HG03039 (cell line): ENCODE results near the gene VKORC1L1.
"Not testable (repeated sequence)": the region's sequence is repeated elsewhere in the genome, so short reads cannot be mapped to it uniquely, and the experiment has no call there.

Experiments used
- ATAC-seq: cut with Tn5 transposase; IDR thresholded peaks from one replicate; pipeline ENCODE4 v1.9.1; 2021; ENCODE audit warnings: mild to moderate bottlenecking, moderate library complexity; ENCODE audit not compliant: unreplicated experiment

Gene VKORC1L1

DNA sequence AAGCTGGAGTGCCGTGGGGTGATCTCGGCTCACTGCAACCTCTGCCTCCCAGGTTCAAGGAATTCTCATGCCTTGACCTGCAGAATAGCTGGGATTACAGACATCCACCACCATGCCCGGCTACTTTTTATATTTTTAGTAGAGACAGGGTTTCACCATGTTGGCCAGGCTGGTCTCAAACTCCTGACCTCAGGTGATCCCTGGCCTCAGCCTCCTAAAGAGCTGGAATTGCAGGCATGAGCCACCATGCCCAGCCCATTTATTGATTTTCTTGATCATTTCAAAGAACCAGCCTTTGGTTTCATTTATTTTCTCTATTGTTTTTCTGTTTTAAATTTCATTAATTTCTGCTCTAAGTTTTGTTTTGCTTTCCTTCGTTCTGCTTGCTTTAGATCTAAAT lies 58.8 kb downstream of the VKORC1L1 start:
- no peak for ATAC-seq

DNA sequence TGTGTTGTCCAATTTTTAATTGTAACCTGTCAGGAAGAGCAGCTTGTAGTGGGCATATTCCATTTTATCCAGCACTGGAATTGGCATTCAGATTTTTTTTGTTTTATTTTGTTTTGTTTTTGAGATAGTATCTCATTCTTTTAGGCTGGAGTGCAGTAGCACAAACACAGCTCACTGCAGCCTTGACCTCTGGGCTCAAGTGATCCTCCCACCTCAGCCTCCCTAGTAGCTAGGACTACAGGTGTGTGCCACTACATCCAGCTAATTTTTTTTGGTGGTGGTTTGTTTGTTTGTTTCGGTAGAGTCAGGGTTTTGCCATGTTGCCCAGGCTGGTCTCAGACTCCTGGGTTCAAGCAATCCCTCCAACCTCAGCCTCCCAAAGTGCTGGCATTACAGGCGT lies 64.4 kb downstream of the VKORC1L1 start:
- ATAC-seq = no peak

DNA sequence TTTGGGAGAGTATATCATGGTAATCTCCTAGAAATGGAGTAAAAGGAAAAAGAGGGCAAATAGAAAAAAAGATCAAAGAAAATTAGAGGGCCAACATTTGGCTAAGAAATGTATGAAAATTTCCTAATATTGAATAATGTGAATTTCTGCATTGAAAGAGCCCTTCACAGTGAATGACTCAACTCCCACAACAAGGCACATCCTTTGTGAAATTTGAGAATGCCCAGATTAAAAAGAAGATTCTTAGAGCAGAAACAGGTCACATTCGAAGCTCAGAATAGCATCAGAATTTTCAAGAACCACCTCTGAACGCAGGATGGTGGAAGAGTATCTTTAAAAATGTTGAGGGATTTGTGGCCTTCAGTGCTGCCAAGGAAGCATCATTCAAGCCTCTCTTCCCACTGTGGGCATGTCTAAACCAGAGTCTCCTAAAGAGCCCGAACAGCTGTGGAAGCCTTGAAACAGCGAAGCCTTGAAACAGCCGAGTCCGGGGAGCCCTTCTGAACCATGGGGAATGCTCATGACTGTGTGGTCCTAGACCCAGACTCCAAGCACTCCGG lies 65.5 kb downstream of the VKORC1L1 start:
- ATAC-seq = no peak

DNA sequence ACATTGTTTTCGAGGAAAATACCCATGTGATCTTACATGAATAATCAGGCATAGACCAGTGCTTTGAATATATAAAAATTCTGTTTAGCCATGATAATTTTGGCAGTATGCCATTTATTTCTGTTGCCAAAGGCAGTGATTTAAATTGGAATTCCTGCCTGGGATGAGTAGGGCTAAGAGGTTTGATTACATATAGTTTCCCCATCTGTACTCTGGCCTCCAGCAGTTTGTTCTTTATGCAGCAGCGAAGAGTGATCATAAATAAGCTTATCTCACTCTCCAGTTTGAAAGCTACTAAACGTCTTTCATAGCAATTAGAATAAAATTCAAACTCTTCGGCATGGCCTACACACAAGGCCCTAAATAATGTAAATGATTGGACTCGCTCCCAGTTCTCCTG lies 72.9 kb downstream of the VKORC1L1 start:
- ATAC-seq = not testable (repeated sequence)

DNA sequence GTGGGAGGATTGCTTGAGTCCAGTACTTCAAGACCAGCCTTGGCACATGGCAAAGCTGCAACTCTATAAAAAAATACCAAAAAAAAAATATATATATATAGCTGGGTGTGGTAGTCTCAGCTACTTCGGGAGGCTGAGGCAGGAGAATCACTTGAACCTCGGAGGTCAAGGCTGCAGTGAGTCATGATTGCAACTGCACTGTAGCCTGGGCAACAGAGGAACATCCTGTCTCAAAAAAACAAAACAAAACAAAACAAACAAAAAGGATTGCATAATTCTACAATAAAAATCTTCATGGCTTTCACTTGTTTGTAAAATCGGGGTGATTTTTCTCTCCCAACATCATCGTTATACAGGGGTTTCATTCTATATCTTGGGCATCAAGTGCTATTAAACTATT lies 74.0 kb downstream of the VKORC1L1 start:
- no peak for ATAC-seq

DNA sequence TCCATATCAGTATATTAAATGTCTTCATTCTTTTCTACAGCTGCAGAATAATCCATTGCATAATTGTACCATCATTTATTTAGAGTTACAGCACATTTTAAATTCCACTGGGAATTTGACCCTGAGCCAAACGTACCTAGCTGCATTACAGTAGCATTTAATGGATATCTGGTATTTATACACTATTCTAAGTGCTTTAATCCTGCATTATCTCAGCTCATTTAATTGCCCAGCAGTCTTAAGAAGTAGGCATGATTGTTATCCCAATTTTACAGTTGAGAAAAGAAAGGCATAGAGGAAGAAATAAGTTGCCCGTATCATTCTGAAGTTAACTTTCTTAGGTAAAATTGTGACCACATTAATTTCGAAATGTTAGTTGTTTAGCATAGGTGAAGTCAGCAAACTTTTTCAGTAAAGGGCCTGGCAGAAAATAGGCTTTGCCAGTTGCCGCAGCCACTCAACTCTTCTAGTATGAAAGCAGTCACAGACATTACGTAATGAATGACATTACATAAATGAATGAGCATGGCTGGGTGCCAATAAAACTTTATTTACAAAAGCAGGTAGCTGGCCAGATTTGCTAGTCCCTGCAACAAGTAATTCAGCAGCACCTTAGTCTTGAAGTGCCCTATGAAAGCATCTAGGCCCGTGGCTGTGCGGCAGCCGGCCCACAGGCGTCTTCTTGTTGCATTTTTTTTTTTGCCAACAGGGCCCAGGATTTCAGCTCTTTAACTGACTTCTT lies 79.1 kb downstream of the VKORC1L1 start:
- no peak for ATAC-seq

DNA sequence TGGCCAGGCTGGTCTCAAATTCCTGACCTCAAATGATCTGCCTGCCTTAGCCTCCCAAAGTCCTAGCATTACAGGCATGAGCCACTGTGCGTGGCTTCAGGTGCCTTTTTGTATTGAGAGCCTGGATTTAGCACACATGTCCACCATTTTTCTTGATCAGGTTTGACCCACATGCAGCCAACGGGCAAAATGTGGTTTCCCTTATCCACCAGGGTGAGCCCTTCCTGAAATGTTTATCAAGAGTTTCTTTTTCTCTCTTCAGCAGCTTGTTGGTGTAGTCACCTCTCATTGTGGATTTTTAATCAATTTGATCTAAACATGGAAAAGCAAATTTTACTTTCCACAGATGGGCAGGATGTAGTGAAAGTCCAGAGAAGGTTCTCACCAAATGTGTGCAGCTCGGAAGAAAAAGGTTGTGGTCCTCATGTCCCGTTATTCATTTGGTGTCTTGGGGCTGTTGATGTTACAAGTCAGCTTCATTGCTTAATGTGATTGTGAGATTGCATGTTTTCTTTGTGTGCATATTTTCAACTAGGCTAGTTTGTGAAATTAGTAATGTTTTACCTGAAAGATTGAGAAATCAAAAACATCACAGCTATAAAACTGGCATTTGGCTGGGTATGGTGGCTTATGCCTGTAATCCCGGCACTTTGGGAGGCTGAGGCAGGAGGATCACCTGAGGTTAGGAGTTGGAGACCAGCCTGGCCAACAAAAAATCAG lies 80.3 kb downstream of the VKORC1L1 start:
- ATAC-seq = no peak

DNA sequence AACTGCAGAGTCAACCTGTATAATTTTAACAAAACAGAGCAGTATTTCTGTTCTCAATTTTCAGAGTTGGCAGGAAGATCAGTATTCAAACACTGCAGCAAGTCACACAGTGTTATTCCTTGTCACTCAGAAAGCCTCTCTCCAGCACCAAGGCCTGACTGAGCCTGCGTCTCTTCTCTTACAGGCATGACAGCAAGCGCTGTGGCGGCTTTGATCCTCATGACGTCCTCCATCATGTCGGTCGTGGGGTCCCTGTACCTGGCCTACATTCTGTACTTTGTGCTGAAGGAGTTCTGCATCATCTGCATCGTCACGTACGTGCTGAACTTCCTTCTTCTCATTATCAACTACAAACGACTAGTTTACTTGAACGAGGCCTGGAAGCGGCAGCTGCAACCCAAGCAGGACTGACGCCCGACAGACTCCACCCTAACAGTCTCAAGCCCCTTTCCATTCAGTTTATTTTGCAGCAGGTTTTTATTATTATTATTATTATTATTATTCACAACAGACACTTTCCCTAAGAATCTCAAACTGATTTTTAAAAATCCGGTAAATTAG lies 81.1 kb downstream of the VKORC1L1 start:
- ATAC-seq = no peak

DNA sequence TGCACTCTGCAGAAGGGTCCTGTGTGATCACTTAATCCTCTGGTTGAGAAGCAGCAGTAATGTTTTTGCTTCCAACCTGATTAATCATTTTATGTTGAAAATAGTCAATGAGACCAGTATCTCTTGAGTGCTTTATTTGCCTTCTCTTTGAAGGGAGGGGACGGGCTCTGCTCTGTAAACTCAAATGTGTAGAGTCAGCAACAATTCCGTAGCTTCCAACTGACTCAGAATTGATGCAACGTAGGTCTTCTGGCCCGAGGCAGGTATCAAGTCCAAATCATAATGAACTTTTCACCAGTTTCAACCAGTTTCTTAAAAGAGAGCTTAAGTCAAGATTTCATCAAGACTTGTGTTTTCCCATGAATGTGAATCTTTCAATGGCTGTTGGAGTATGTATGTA lies 82.8 kb downstream of the VKORC1L1 start:
- no peak for ATAC-seq

DNA sequence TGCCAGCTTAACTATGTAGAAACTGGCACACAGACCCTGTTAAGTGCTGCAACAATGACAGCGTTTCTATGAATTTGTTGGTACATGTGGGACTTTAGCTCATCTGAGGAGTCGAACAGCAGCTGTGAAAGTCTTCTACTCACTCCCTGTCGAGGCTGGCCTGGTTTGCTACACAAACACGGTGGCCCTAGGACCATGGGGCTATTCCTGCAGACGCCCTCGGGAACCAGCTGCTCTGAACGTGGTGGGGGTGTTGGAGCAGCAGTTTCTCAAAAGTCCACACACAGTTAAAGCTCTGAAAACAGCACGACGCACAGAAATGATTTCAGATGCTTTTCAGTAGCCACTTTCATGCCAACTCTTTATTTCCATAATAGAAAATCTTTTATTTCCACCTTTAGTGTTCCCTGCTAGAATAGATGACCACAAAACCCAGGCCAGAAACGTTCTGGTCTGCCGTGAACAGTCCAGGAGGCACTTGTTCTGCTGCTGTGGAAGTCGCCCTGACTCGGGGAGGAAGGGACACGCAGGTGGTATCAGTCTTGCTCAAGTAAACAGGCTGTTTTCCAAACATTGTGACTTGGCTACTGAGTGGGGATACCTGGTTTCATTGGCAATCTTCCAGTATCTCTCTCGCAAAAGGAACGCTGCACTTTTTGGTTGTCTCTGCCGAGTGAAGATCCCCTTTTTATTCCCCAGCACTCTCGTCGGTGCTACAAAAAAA lies 87.6 kb downstream of the VKORC1L1 start:
- no peak for ATAC-seq

DNA sequence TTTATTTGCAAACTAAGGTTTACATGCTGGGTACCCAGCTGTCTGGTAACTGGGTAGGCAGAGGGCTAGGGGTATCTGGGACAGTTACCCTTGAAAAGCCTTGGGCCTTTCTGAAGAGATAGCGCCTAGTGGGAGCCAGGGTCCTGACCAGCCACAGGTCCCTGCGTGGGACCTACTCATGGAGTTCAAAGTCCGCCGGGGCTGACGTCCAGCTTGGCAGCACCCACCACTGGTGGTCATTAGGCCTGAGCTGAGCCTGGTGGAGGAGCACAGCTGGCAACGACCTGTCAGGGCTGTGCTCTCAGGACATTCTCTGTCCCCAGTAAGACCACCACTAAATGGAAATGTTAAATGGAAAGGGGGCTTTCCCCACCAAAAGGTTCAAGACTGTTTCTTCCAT lies 89.2 kb downstream of the VKORC1L1 start:
- no peak for ATAC-seq

DNA sequence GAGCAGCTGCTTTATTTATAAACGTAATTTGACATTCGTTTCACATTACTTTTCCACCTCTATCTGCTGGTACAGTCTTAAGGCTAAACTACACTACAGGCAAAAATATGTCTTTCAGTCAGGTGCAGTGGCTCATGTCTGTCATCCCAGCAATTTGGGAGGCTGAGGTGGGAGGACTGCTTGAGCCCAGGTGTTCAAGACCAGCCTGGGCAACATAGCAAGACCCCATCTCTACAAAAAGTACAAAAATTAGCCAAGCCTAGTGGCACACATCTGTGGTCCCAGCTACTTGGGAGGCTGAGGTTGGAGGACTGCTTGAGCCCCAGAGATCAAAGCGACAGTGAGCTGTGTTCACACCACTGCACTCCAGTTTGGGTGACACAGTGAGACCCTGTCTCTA lies 91.8 kb downstream of the VKORC1L1 start:
- not testable (repeated sequence) for ATAC-seq

DNA sequence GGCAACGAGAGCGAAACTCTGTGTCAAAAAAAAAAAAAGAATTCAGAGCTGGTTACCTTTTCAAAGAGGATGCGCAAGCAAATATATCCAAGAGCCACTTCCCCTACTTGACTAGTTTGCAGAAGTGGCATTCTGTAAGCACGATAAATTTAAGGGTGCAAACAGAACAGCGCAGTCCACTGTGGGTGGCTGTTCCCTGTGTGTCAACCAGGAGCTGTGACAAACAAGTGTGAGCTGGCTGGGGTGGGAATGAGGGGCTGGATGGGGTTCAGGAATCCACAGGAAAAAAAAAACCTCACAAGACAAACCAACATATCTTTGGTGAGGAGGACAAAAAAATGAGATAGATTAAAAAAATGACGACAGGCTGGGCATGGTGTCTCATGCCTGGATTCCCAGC lies 93.3 kb downstream of the VKORC1L1 start:
- no peak for ATAC-seq

DNA sequence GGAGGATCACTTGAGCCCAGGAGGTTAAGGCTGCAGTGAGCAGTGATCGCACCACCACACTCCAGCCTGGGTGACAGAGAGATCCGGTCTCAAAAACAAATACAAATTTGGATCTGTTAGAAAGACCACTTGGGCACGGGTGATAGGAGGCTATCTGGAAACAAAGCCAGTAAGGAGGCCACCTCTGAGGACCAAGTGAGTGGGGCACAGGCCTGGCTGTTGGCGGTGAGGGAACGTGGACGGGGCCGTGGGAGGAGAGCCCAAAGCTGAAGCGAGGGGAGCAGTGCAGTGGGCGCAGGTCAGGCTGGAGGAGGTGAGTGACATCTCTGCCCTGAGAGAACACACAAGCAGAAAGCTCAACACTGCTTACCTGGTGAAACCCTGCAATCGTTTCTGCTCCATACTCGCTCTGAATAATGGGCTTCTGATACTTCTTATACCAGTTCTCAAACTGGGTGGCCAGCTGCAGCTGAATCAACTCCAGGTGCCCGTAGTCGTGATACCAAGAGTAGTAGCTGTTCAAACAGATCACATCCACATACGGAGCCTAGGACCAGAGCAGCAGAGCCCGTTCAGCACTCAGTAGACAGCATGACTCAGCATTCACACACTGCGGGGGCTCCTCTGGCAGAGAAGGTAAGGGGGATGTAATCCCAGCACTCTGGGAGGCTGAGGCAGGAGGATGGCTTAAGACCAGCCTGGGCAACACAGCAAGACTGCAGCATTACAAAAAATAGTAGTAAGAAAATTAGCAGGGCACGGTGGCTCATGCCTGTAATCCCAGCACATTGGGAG lies 94.7 kb downstream of the VKORC1L1 start:
- ATAC-seq = no peak

DNA sequence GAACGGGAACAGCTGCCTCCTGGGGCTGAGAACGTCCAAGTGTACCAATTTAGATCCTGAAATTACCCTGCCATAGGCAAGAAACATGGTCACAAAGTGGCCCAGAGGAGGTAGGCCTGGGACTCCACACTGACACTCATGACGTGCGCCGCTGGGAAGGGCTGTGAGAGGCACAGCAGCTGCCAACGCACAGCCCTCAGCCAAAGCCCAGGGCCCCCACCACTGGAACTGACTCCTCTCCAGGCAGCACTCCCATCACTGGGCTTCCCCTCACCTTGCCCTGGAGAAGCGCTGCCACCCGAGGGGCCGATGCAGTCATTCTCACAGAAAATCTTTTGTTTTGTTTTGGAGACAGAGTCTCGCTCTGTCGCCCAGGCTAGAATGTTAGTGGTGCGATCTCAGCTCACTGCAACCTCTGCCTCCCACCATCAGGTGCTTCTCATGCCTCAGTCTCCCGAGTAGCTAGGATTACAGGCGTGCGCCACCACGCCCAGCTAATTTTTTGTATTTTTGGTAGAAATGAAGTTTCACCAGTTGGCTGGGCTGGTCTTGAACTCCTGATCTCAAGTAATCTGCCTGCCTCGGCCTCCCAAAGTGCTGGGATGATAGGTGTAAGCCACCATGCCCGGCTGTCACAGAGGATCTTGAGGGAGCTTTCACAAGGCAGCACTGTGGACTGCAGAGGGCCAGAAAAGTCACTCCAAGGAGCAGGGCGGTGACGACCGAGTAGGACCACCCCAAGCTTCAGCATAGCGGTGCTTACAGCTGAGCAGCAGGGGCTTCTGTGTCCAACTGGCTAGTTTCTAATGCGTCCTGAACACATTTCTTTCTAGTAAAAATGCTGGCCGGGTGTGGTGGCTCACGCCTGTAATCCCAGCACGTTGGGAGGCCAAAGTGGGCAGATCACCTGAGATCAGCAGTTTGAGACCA lies 95.6 kb downstream of the VKORC1L1 start:
- no peak for ATAC-seq

DNA sequence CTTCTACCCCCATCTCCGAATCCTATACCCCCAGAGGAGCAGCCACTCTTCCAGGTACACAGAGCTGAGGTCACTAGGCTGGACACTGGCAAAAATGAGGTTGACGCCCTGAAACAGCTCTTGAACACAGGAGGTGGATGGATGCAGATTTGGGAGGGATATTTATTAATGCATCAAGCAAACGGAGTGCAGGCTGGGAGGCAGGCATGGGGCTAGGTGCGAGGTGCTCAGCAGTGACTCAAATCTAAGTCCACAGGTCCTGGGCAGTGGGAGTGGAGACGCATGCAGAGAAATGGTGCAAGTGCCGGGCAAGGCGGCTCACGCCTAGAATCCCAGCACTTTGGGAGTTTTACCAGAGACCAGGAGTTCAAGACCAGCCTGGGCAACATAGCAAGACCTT lies 98.1 kb downstream of the VKORC1L1 start:
- no peak for ATAC-seq

DNA sequence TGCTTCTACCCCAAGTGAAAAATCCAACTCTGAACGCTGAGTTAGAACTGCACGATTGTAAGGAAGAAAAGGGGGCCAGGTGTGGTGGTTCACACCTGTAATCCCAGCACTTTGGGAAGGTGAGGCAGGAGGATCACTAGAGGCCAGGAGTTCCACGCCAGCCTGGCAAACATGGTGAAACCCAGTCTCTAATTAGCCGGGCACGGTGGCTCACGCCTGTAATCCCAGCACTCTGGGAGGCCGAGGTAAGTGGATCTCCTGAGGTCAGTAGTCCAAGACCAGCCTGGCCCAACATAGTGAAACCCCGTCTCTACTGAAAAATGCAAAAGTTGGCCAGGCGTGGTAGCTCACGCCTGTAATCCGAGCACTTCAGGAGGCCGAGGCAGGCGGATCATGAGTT lies 100.1 kb downstream of the VKORC1L1 start:
- ATAC-seq = no peak

DNA sequence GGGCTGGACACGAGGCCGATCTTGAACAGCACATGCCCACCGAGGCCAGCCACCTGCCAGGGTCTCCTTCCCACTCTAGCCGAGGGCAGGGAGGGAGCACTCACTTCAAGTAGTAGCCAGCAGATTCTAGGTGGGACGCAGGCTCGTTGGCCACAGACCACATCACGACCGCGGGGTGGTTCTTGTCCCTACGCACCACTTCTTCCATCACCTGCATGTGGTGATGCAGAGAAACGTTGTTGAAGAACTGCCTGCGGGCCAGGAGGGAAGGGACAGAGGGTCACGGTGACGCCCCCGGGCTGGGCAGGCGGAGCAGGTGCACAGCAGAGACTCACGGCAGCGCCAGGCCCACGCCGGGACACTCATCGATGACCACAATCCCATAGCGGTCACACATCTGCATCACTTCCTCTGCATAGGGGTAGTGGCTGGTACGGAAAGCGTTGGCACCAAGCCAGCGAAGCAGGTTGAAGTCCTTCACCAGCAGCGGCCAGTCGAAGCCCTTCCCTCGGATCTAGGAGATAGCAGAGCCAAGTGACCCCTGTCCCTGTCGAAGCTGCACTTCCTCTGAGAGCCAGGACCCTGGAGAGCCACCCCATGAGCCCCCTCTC lies 101.4 kb downstream of the VKORC1L1 start:
- no peak for ATAC-seq

DNA sequence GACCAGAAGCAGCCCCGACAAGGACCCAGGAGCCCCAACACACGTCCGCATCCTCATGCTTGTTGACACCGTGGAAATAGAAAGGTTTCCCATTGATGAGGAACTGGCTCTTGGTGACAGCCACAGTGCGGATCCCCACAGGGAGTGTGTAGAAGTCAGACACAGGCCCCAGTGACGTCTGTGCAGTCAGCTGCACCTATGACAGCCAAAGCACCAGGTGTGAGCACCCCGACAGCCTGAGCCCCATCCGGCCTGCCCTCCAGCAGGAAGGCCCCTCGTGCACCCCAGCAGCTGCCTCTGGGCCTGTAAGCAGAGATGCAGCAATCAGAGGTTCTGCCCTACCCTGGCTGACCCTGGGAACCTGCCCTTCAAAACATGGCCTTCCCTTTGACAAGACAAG lies 102.0 kb downstream of the VKORC1L1 start:
- no peak for ATAC-seq
